ENCODE data around the gene IPO11. TPM values are rescaled to one million over a fixed set of nuclear protein-coding genes. Genes with fewer than 3 reads are reported as not detected.
"Not testable (repeated sequence)": the region's sequence is repeated elsewhere in the genome, so short reads cannot be mapped to it uniquely, and the experiment has no call there.

IPO11 gene
- total RNA-seq, 3 donors from 2014 or later: 31.5 to 34.7 (median 33.1) TPM

DNA sequence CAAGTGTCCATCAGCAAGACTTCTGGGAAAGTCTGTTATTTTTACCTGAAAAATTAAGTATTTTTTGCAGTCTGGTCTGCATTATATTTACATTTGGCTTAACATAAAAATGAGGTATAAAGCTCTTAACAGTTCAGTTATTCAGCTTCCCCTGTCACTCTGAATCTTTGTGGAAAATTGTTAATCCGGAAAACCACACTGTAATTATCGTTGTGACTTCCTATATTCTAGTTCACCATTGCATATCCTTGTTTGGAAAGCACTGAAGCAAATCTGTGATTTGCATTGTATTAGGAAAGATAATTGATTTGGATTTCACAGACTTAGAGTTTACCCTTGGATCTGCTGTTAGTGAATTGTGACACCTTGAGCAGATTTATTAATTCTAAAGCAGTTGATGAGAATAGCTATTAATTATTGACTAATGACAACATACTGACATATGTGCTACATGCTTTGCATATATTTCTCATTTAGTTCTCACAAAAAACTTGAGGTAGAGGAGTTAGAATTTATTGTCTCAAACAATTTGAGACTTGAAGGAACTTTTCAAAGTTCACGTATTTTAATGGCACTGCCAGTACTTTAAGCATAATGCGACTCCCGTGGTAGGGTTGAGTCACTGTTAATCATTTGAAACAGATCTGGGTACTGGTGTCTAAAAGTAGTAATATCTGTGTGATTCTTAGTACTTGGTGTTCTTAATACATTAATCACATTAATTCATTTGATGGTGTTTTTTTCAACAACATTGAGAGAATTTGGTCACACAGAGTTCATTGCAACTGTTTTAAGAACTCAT lies 94.3 kb downstream of the IPO11 start:
- H3K27ac ChIP-seq: no peak overlapping the region
- H3K4me3 ChIP-seq: no peak overlapping the region
- no peaks in the 10 kb centered on the region for H3K9me3 ChIP-seq
- DNase-seq (ENCODE audit: low spot score in 2 of 2): no peak
- H3K27me3 ChIP-seq: no peaks in the 10 kb centered on the region
- H3K4me1 ChIP-seq: no peaks in the 10 kb centered on the region
- intact Hi-C loops (cut with DNase I; ENCODE audit: low total_unique reads): no loop called here
- TF ChIP-seq, protein P1, sequence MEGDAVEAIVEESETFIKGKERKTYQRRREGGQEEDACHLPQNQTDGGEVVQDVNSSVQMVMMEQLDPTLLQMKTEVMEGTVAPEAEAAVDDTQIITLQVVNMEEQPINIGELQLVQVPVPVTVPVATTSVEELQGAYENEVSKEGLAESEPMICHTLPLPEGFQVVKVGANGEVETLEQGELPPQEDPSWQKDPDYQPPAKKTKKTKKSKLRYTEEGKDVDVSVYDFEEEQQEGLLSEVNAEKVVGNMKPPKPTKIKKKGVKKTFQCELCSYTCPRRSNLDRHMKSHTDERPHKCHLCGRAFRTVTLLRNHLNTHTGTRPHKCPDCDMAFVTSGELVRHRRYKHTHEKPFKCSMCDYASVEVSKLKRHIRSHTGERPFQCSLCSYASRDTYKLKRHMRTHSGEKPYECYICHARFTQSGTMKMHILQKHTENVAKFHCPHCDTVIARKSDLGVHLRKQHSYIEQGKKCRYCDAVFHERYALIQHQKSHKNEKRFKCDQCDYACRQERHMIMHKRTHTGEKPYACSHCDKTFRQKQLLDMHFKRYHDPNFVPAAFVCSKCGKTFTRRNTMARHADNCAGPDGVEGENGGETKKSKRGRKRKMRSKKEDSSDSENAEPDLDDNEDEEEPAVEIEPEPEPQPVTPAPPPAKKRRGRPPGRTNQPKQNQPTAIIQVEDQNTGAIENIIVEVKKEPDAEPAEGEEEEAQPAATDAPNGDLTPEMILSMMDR (IDR thresholded peaks at IDR 0.05): no peak
- no peak for TF ChIP-seq POLR2A (IDR thresholded peaks at IDR 0.05)
- TF ChIP-seq POLR2AphosphoS5 (IDR thresholded peaks at IDR 0.05): no peak
- H3K36me3 ChIP-seq: peaks cover 11% of the 10 kb centered on the region

DNA sequence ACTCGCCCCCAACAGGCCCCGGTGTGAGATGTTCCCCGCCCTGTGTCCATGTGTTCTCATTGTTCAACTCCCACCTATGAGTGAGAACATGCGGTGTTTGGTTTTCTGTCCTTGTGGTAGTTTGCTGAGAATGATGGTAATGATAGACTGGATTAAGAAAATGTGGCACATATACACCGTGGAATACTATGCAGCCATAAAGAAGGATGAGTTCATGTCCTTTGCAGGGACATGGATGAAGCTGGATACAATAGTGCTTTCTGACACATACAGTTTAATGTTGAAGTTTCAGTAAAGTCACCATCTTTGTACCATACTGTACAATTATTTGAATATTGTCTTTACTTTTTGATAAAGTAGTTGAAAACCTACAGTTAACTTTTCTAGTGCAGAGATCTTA lies 96.2 kb downstream of the IPO11 start:
- H3K36me3 ChIP-seq: peaks cover 11% of the 10 kb centered on the region
- DNase-seq (ENCODE audit: low spot score in 2 of 2); H3K4me1 ChIP-seq; H3K27me3 ChIP-seq; intact Hi-C loops (cut with DNase I; ENCODE audit: low total_unique reads); H3K27ac ChIP-seq; H3K4me3 ChIP-seq; H3K9me3 ChIP-seq: not testable (repeated sequence)

DNA sequence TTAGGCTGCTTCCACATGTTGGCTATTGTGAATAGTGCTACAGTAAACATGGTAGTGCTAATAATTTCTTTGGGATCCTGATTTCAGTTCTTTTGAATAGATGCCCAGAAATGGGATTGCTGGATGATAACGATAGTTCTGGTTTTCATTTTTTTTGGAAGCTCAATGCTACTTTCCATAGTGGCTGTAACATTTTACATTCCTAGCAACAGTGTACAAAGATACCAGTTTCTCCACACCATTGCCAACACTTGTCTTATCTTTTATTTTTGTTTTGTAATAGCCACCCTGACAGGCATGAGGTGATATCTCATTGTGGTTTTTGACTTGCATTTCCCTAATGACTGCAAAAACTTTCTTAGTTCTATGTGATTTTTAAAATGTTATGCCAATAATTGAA lies 97.2 kb downstream of the IPO11 start:
- intact Hi-C loops (cut with DNase I; ENCODE audit: low total_unique reads): no loop called here
- TF ChIP-seq POLR2AphosphoS5 (IDR thresholded peaks at IDR 0.05) (no peak), POLR2A (IDR thresholded peaks at IDR 0.05) (no peak)
- TF ChIP-seq, protein P1 (IDR thresholded peaks at IDR 0.05): no peak

DNA sequence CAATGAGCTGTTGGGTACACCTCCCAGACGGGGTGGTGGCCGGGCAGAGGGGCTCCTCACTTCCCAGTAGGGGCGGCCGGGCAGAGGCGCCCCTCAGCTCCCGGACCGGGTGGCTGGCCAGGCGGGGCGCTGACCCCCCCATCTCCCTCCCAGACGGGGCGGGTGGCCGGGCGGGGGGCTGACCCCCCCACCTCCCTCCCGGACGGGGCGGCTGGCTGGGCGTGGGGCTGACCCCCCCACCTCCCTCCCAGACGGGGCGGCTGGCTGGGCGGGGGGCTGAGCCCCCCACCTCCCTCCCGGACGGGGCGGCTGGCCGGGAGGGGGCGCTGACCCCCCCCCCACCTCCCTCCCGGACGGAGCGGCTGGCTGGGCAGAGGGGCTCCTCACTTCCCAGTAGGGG lies 100.5 kb downstream of the IPO11 start:
- DNase-seq (ENCODE audit: low spot score in 2 of 2); H3K36me3 ChIP-seq; H3K4me3 ChIP-seq; intact Hi-C loops (cut with DNase I; ENCODE audit: low total_unique reads); H3K27ac ChIP-seq; H3K4me1 ChIP-seq; H3K9me3 ChIP-seq; H3K27me3 ChIP-seq: not testable (repeated sequence)

More for the DNA sequence above, 97.2 kb downstream of the IPO11 start:
- H3K36me3 ChIP-seq: peaks cover 11% of the 10 kb centered on the region
- no peak overlapping the region for H3K4me3 ChIP-seq
- no peaks in the 10 kb centered on the region for H3K27me3 ChIP-seq
- H3K27ac ChIP-seq: no peak overlapping the region
- H3K9me3 ChIP-seq: no peaks in the 10 kb centered on the region
- DNase-seq (ENCODE audit: low spot score in 2 of 2): no peak
- H3K4me1 ChIP-seq: no peaks in the 10 kb centered on the region

DNA sequence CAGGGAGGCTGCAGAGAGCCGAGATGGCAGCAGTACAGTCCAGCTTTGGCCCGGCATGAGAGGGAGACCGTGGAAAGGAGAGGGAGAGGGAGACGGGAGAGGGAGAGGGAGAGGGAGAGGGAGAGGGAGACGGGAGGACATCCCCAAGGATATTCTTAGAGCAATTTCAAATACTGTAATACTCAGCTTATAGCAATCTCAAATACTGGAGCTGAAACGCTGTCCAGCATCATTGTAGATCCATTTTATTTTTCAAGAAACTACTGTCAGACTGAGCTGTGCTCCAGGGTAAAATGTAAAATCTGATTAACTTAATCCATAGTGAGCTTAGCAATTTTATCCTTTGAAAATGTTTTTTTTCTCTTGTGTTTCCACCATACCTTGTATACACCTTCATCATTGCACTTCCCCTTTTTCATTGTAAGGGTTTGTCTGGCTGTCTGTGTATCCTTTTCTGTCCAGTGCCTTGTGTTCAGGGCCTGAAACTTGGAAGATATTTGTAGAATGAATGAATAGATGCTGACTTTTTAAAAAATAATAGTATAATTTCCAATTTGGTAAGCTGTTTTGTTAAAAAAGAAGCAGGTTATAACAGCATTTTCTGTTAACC lies 102.1 kb downstream of the IPO11 start:
- intact Hi-C loops (cut with DNase I; ENCODE audit: low total_unique reads): no loop called here

DNA sequence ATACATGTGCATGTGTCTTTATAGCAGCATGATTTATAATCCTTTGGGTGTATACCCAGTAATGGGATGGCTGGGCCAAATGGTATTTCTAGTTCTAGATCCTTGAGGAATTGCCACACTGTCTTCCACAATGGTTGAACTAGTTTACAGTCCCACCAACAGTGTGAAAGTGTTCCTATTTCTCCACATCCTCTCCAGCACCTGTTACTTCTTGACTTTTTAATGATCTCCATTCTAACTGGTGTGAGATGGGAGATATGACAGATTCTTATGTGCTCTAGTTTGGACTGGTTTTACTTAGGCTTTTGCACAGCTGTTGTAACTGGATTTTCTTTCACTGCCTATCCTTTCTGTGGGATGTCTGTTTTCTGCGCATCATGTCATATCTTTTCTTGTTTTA lies 108.2 kb downstream of the IPO11 start:
- H3K4me1 ChIP-seq; H3K27me3 ChIP-seq; H3K4me3 ChIP-seq; H3K27ac ChIP-seq; intact Hi-C loops (cut with DNase I; ENCODE audit: low total_unique reads); H3K36me3 ChIP-seq; DNase-seq (ENCODE audit: low spot score in 2 of 2); H3K9me3 ChIP-seq: not testable (repeated sequence)

More for the DNA sequence above, 102.1 kb downstream of the IPO11 start:
- TF ChIP-seq, protein P1 (IDR thresholded peaks at IDR 0.05): no peak
- TF ChIP-seq POLR2A (IDR thresholded peaks at IDR 0.05) (no peak), POLR2AphosphoS5 (IDR thresholded peaks at IDR 0.05) (no peak)
- DNase-seq (ENCODE audit: low spot score in 2 of 2): no peak
- Histone ChIP-seq H3K27me3 (no peaks in the 10 kb centered on the region), H3K4me3 (no peak overlapping the region), H3K27ac (no peak overlapping the region), H3K9me3 (no peaks in the 10 kb centered on the region), H3K36me3 (no peaks in the 10 kb centered on the region), H3K4me1 (no peaks in the 10 kb centered on the region)
